Liver (tissue), 3 donors: ENCODE results near the gene CRISP3.

Experiments used
- FOXA1 ChIP-seq: IDR thresholded peaks from 2 replicates; pipeline ENCODE4 v1.6.1; 2016; ENCODE audit warnings: antibody characterized with exemption
- GABPA ChIP-seq, 2 donors: IDR thresholded peaks in 1 of 2; conservative IDR thresholded peaks in 1 of 2; 2 replicates each; pipeline ENCODE4 v1.6.1; 2016; ENCODE audit warnings: antibody characterized with exemption in 2 of 2, mild to moderate bottlenecking in 1 of 2, moderate library complexity in 1 of 2
- HNF4A ChIP-seq, 2 donors: conservative IDR thresholded peaks; 2 replicates each; pipeline ENCODE4 v1.6.1; 2016; ENCODE audit warnings: antibody characterized with exemption in 2 of 2, mild to moderate bottlenecking in 2 of 2
- RAD21 ChIP-seq, 2 donors: IDR thresholded peaks; 2 replicates each; pipeline ENCODE4 v1.6.1; 2016; ENCODE audit warnings: antibody characterized with exemption in 2 of 2, mild to moderate bottlenecking in 2 of 2
- RXRA ChIP-seq, 2 donors: IDR thresholded peaks; 2 replicates each; pipeline ENCODE4 v1.6.1; 2017 to 2018; ENCODE audit warnings: antibody characterized with exemption in 2 of 2, mild to moderate bottlenecking in 1 of 2
- SP1 ChIP-seq: IDR thresholded peaks from 2 replicates; pipeline ENCODE4 v1.6.1; 2018; ENCODE audit warnings: antibody characterized with exemption, mild to moderate bottlenecking
- TAF1 ChIP-seq: conservative IDR thresholded peaks from 2 replicates; pipeline ENCODE4 v1.6.1; 2016; ENCODE audit warnings: antibody characterized with exemption, mild to moderate bottlenecking
- TF ChIP-seq, protein P1 (sequence below): fragments of 150-350 bp; IDR thresholded peaks from 2 replicates; pipeline ENCODE4 v1.5.1; 2017; ENCODE audit warnings: improper control_type of control experiment, low read depth, low read length; ENCODE audit not compliant: missing input control
- TF ChIP-seq, protein P2 (sequence below): IDR thresholded peaks from 2 replicates; pipeline ENCODE4 v1.6.1; 2016; ENCODE audit warnings: antibody characterized with exemption, mild to moderate bottlenecking
- donor health status: healthy.
- donor health status: healthy.

DNA sequence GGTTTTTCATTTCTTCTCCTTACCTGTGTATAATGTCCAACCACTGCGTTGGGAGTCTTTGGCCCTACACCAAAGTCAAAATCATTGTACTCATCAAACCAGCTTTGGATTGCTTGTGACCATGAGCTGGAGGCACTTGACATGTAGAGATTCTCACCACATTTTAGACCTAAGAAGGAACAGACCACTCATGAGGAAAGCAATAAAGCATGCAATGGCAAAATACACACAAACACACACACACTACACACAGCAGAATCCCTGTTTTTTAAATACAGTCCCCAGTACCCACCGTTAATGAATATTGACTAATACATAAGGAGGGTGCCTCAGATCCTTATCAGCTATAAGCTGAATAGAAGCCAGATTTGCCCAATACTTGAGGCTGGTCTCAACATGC is 10.5 kb downstream of the CRISP3 start:
- TF ChIP-seq, protein P1, sequence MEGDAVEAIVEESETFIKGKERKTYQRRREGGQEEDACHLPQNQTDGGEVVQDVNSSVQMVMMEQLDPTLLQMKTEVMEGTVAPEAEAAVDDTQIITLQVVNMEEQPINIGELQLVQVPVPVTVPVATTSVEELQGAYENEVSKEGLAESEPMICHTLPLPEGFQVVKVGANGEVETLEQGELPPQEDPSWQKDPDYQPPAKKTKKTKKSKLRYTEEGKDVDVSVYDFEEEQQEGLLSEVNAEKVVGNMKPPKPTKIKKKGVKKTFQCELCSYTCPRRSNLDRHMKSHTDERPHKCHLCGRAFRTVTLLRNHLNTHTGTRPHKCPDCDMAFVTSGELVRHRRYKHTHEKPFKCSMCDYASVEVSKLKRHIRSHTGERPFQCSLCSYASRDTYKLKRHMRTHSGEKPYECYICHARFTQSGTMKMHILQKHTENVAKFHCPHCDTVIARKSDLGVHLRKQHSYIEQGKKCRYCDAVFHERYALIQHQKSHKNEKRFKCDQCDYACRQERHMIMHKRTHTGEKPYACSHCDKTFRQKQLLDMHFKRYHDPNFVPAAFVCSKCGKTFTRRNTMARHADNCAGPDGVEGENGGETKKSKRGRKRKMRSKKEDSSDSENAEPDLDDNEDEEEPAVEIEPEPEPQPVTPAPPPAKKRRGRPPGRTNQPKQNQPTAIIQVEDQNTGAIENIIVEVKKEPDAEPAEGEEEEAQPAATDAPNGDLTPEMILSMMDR = no peak
- TF ChIP-seq HNF4A (conservative IDR thresholded peaks at IDR 0.05) (no peak), TAF1 (no peak), RAD21 (IDR thresholded peaks at IDR 0.05) (no peak), SP1 (no peak), GABPA (IDR thresholded peaks at IDR 0.05 in 1 of 2, conservative IDR thresholded peaks at IDR 0.05 in 1 of 2) (no peak), RXRA (IDR thresholded peaks at IDR 0.05) (no peak), FOXA1 (no peak)
- TF ChIP-seq, protein P2, sequence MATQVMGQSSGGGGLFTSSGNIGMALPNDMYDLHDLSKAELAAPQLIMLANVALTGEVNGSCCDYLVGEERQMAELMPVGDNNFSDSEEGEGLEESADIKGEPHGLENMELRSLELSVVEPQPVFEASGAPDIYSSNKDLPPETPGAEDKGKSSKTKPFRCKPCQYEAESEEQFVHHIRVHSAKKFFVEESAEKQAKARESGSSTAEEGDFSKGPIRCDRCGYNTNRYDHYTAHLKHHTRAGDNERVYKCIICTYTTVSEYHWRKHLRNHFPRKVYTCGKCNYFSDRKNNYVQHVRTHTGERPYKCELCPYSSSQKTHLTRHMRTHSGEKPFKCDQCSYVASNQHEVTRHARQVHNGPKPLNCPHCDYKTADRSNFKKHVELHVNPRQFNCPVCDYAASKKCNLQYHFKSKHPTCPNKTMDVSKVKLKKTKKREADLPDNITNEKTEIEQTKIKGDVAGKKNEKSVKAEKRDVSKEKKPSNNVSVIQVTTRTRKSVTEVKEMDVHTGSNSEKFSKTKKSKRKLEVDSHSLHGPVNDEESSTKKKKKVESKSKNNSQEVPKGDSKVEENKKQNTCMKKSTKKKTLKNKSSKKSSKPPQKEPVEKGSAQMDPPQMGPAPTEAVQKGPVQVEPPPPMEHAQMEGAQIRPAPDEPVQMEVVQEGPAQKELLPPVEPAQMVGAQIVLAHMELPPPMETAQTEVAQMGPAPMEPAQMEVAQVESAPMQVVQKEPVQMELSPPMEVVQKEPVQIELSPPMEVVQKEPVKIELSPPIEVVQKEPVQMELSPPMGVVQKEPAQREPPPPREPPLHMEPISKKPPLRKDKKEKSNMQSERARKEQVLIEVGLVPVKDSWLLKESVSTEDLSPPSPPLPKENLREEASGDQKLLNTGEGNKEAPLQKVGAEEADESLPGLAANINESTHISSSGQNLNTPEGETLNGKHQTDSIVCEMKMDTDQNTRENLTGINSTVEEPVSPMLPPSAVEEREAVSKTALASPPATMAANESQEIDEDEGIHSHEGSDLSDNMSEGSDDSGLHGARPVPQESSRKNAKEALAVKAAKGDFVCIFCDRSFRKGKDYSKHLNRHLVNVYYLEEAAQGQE = no peak
